GM18508 (cell line): Measurements from ENCODE around the gene GPR158.
"Not testable (repeated sequence)": the region's sequence is repeated elsewhere in the genome, so short reads cannot be mapped to it uniquely, and the experiment has no call there.

Experiments used
- ATAC-seq: cut with Tn5 transposase; IDR thresholded peaks from one replicate; pipeline ENCODE4 v1.9.1; 2021; ENCODE audit warnings: moderate number of reproducible peaks; ENCODE audit not compliant: insufficient read depth, unreplicated experiment

Gene GPR158, protein sequence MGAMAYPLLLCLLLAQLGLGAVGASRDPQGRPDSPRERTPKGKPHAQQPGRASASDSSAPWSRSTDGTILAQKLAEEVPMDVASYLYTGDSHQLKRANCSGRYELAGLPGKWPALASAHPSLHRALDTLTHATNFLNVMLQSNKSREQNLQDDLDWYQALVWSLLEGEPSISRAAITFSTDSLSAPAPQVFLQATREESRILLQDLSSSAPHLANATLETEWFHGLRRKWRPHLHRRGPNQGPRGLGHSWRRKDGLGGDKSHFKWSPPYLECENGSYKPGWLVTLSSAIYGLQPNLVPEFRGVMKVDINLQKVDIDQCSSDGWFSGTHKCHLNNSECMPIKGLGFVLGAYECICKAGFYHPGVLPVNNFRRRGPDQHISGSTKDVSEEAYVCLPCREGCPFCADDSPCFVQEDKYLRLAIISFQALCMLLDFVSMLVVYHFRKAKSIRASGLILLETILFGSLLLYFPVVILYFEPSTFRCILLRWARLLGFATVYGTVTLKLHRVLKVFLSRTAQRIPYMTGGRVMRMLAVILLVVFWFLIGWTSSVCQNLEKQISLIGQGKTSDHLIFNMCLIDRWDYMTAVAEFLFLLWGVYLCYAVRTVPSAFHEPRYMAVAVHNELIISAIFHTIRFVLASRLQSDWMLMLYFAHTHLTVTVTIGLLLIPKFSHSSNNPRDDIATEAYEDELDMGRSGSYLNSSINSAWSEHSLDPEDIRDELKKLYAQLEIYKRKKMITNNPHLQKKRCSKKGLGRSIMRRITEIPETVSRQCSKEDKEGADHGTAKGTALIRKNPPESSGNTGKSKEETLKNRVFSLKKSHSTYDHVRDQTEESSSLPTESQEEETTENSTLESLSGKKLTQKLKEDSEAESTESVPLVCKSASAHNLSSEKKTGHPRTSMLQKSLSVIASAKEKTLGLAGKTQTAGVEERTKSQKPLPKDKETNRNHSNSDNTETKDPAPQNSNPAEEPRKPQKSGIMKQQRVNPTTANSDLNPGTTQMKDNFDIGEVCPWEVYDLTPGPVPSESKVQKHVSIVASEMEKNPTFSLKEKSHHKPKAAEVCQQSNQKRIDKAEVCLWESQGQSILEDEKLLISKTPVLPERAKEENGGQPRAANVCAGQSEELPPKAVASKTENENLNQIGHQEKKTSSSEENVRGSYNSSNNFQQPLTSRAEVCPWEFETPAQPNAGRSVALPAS (N-terminal part only)

DNA sequence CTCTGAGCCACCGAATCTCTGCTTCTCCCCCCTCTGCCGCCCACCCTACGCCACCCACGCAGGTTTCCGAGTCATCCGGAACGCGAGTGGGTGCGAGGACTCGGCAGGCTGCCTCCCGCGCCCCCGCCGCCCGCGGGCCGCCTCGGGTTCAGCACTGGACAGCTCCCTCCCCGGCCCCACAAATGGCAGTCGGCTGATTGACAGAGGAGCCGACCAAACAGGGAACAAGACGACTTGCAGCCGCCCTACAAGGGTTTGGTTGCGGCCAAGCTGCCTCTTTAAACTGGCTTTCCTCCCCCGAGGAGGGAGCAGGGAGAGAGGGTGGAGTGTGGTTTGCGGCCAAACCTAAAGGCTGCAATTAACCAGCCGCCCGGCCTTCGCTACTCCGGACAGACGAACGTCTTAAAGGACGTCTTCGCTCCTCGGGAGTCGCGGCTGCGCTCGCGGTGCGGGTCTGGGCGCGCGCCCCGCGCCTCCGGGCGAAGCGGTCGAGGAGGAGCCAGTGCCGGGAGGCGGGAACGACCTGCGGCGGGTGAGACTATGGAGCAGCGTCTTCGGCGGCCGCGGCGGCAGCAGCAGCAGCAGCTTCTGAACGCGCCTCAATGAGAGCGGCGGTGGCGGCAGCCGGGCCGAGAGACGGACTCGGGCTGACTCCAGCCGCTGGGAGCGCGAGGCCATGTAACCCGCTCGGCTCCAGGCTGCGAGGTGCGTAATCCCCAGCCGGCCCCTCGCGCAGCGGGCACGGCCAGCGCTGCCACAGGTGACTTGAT is at the start of gene GPR158:
GPR158 (plus strand) TSS at position 541 of the 770 bp plus-strand sequence. CDS start 420 bp downstream, outside the sequence.
- ATAC-seq: no peak

- ATAC-seq: no peak
Measured at GRCh38 chr10:25125201-25125611, 49.6 kb upstream of the GPR158 start.

- no peak for ATAC-seq
Measured at GRCh38 chr10:25129592-25129991, 45.2 kb upstream of the GPR158 start.

DNA sequence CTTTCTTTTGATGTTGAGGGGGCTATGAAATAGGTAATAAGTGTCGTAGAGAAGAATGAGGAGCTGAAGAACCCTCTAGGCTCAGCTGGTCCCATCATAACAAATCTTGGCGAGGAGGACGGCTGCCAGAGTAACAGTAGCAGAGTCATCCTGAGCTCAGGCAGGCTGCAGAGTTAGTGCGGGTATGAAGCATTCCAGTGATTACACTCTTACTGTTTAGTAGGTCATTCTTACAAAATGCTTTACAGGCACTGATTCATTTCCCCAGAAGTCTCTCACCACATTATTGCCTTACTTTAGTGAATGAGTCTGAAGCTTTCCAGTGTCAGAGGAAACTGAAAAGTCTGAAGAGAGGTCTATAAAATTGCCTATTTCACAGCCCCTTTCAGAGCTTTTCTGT is 43.9 kb upstream of the GPR158 start:
- no peak for ATAC-seq

DNA sequence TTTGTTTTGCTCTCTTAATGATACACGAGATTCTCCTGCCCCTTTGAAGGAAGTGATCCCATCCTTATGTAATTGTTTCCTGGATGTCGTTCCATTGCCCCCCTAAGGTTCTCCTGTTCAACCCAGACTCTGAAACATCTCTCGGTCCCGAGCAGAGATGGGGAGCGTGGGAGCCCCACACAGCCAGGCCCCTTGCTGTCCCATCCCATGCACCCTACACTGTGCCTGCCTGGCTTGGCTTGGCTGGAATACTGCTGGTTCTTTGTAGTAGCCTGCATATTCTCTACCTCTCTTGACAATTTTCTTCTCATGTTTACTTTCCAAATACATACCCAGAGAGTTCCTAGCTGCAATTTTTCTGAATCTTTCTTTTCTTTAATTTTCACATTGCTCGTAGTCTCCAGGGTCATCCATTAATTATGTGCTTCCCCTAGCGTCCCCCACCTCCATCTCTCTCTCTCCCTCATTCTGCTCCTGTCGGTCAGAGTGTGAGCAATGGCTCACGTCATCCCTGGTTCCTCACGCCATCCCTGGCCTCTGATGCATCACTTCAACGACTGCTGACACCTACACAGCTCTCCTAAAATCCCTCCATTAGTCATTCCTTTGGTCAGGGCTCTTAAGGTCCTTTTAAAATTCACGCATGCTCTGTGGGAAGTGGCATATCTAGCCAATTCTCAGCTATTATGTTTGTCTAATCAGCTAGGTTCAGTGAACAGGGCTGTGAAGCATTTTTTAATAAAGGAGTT is 32.5 kb upstream of the GPR158 start:
- no peak for ATAC-seq

DNA sequence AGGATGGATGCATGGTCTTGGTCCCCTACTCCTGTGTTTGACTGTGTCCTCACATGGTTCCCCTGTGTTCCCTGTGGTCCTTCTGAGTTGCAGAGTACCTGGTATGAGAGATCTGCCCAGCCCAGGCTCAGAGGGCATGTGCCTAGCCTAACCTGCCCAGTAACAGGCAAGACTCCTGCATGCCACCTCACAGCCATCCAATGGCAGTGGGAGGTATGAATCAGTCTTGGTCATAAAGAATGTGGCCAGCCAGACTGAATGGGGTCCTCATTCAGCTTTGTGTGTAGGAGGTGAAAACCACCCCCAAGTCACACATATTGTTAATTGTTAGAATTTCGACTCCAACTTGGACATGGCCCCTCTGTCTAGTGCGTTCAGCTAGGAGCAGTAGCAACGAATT is 17.2 kb upstream of the GPR158 start:
- no peak for ATAC-seq

GRCh38 chr10:25159591-25159990 is 15.2 kb upstream of the GPR158 start:
- ATAC-seq: no peak

DNA sequence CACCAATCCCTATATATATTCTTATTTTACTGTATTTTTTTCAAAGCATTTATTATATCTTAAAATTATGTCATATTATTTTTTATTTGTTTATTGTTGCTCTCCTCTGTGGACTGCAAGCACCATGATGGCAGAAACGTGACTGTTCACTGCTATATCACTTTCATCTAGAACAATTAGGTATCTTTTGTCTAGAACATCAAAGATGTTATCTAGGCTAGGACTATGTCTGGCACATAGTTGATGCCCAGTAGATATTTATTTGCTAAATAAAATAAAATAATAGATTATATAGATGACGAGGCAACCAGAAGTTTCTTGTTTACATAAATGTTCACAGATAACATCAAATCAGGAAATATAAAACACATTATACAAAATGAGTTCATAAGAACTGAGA is 12.4 kb upstream of the GPR158 start:
- ATAC-seq: no peak

DNA sequence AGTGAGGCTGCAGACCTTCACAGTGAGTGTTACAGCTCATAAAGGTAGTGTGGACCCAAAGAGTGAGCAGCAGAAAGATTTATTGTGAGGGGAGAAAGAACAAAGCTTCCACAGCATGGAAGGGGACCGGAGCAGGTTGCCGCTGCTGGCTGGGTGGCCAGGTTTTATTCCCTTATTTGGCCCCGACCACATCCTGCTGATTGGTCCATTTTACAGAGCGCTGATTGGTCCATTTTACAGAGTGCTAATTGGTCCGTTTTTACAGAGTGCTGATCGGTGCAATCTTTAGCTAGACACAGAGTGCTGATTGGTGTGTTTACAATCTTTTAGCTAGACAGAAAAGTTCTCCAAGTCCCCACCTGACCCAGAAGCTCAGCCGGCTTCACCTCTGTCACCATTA is 11.3 kb upstream of the GPR158 start:
- ATAC-seq: not testable (repeated sequence)

DNA sequence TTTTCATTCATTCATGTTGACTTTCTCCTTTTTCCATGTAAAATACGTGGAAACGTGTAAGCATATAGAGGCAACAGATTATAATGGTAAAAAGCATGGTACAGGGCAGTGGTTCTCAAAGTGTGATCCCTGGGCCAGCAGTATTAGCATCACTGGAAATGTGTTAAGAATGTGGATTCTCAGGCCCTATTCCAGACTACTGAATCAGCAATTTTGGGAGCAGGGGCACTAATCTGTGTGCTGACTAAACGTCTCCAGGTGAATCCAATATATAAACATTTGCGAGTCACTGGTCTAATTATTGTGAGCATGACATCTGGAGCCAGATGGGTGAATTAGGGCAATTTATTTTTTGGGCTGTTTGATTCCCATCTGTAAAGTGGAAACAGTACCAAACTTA is 5.1 kb upstream of the GPR158 start:
- ATAC-seq: no peak

DNA sequence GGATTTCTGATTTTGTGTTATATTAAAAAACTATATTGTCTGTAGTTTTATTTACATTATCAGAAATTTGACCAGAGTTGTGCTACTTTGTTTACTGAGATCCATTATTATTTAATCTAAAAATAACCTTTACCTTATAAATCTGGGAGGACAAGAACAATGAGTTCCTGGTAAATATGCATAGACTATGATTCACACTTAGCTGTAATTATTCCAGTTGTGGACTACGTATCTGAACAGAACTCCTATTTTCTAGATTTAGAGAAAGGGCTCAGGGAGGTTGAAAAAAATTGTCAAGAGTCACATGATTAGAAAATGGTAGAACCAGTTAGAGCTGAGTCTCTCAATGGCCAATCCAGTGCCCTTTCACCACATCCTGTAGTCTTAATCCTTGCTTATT is 4.2 kb upstream of the GPR158 start:
- no peak for ATAC-seq

DNA sequence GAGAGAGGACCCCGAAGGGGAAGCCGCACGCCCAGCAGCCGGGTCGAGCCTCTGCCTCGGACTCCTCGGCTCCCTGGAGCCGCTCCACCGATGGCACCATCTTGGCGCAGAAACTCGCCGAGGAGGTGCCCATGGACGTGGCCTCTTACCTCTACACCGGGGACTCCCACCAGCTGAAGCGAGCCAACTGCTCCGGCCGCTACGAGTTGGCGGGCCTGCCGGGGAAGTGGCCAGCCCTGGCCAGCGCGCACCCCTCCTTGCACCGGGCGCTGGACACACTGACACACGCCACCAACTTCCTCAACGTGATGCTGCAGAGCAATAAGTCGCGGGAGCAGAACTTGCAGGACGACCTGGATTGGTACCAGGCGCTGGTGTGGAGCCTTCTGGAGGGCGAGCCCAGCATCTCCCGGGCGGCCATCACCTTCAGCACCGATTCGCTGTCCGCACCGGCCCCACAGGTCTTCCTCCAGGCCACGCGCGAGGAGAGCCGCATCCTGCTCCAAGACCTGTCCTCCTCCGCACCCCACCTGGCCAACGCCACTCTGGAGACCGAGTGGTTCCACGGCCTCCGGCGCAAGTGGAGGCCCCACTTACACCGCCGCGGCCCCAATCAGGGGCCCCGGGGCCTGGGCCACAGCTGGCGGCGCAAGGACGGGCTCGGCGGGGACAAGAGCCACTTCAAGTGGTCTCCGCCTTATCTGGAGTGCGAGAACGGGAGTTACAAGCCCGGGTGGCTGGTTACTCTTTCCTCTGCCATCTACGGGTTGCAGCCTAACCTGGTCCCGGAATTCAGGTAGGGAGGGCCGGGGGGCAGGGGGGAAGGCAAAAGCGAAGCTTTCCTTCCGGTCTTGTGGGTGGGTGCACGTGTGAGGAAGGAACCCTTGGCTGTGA is 973 bp downstream of the GPR158 start:
- ATAC-seq: no peak

DNA sequence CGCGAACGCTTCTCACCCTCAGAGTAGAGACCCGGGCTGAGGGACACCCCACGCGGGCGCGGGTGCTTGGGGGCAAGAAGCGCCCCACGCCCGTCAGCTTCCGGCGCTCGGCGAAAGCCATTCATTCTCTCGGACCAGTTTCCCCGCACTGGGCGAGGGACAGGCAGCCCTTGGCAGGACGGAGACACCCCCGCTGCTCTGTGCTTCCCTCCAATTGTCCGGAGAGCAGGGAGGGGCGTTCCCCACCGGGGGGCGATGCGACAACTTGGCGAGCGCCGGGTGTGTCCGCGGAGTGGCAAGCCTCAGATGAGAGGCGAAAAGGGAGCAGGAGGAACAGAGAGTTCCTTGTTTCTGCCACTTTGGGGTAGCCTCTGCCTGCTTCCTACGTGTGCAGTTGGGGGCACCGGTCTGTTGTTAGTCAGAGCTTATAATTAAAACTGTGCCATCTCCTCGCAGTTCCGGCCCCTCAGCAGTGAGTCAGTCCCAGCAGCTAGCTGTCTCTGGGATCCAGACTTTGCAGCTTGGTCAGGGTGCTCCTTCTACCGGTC is 1.7 kb downstream of the GPR158 start:
- ATAC-seq: no peak

DNA sequence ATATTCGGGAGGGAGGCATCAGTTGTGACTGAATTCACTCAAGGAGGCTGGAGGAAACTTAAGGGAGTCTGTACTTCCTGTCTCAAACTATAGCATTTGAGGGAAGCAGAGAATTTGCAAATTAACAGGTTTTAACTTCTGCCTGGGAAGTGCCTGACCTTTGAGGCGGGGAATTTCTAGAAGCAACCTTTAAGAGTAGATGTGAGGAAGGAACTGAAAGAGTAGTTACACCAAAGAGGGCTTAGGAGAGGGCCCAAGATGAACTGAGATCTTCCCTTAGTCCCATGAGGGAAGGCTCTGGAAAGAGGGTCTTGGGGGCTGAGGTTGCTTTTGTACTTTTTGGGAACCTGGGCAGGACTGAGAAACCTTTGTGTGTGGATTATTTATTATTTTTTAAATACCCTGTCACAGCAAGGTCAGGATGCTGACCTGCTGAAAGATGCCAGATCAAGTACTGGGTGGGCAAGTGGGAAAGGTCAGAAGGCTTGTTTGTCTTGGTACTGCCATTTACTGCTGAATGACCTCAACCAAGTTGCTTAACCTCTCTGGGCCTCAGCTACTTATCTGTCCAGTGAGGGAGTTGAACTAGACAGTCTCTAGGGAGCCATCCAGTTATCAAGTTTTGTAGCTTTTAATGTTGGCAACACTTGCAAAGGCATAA is 2.4 kb downstream of the GPR158 start:
- no peak for ATAC-seq

DNA sequence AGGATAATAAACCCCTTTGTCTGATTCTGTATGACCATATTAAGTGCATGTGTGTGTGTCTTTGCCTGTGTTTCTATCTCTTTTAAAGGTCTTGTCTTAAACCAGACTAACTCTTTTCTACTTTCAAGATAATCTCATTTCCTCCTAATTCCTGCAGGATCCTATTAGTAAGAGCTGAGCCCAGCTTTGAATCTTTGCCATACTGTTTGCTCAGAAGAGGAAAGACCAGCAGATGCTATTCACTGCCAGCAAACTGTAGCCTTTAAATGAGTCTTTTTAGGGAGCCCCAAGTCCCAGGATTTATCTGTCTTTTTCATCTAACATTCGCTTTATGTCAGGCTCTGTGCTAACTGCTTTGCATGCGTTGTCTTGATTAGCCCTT is 2.9 kb downstream of the GPR158 start:
- no peak for ATAC-seq

DNA sequence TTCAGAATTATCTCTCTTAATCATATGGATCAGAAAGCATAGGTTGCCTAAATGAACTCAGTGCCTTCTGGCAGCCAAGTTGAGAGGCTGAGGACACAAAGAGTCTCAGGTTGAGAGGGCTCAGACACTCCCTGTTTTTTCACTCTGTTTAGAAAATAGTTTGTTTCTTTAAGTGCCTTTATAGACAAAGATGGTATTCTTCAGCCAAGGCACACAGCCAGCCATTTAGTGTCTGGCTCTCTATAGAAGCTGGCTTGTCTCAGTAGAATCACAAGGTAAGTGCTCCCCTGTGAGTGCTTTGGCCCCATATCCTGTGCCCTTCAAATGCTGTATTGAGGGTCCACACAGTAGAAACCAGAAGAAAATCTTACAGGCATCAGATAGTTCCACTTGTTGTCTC is 3.6 kb downstream of the GPR158 start:
- ATAC-seq: no peak

- no peak for ATAC-seq
Measured at GRCh38 chr10:25180801-25181200, 6.0 kb downstream of the GPR158 start.

DNA sequence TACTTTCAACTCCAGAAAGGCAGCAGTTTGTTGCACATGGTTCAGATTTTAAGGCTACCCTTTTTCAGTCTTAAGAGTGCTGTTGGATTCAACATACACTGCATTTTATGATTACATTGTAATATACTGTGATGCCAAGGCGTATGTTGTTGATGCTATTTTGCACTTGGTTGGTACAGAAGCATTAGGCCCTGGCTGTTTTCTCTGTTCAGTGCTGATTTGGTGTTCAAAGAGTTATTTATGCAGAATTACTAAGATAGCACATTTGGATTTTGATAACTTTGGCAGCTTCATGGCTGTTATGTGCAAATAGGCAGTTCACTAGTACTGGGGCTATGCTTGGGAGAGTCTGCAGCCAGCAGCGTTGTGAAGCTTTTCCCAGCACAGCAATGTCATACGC is 7.8 kb downstream of the GPR158 start:
- ATAC-seq: no peak
